Purkinje cell (primary cell): Measurements from ENCODE around the gene TRH. TPM values are rescaled to one million over a fixed set of nuclear protein-coding genes. Genes with fewer than 3 reads are reported as not detected.

Source experiments
- polyA plus RNA-seq: library from polyadenylated mRNA; unstranded; fragments of >200 nt; fragmentation: Nextera tagmentation; gene quantifications from 2 replicates; pipeline ENCODE4 v1.2.1, GENCODE V29; 2014

The TRH gene, protein sequence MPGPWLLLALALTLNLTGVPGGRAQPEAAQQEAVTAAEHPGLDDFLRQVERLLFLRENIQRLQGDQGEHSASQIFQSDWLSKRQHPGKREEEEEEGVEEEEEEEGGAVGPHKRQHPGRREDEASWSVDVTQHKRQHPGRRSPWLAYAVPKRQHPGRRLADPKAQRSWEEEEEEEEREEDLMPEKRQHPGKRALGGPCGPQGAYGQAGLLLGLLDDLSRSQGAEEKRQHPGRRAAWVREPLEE
- polyA plus RNA-seq: 0.40 TPM in 1 of 2 replicates, not detected in the other

DNA sequence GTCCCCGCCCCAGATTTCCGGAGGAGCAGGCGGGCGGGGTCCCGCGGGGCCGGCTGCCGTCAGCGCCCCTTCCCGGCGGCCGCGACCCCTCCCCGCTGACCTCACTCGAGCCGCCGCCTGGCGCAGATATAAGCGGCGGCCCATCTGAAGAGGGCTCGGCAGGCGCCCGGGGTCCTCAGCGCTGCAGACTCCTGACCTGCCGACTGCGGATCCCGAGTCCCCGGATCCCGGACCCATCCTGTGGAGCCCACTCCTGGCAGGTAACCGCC is at the start of gene TRH:
Gene TRH, plus strand, starts transcription at position 157 of the 269 bp plus-strand sequence. CDS start 1,097 bp downstream, outside the sequence.

Other genes starting within 250 kb of the TRH start
- 20.1 and 34.6 TPM in 2 replicates for gene TMCC1, start 81.0 kb upstream of the TRH start, polyA plus RNA-seq
- 0.46 and 0.47 TPM in 2 replicates for gene ALG1L2, start 107.1 kb downstream of the TRH start, polyA plus RNA-seq